Stimulated activated CD4-positive, alpha-beta T cell treated with anti-CD3 and anti-CD28 coated beads, Interleukin-4, amount 100 ng/mL, for 48 hours (primary cell): ENCODE measurements around the gene GPR143.
"Not testable (repeated sequence)": the region's sequence is repeated elsewhere in the genome, so short reads cannot be mapped to it uniquely, and the experiment has no call there.

ENCODE experiments used
- DNase-seq, 2 donors: peaks; one replicate each; pipeline ENCODE4 v3.0.0-alpha.2; 2020; ENCODE audit warnings: low read depth in 2 of 2

Gene GPR143

GRCh38 chrX:9765737-9766097, at the start of gene GPR143:
Gene GPR143 (minus strand): TSS chrX:9765847. CDS start chrX:9765817, 30 bp downstream.
- DNase-seq: no peak

- not testable (repeated sequence) for DNase-seq
Measured at GRCh38 chrX:9811086-9811485, 45.4 kb upstream of the GPR143 start.

GRCh38 chrX:9809876-9810275, 44.2 kb upstream of the GPR143 start:
- not testable (repeated sequence) for DNase-seq

- no peak for DNase-seq
Measured at GRCh38 chrX:9807355-9808182, 41.9 kb upstream of the GPR143 start.

GRCh38 chrX:9805956-9806355, 40.3 kb upstream of the GPR143 start:
- DNase-seq: no peak

GRCh38 chrX:9804444-9804843, 38.8 kb upstream of the GPR143 start:
- no peak for DNase-seq

GRCh38 chrX:9802737-9803136, 37.1 kb upstream of the GPR143 start:
- no peak for DNase-seq

GRCh38 chrX:9797384-9798360, 32.0 kb upstream of the GPR143 start:
- no peak for DNase-seq

GRCh38 chrX:9794495-9794894, 28.8 kb upstream of the GPR143 start:
- DNase-seq: no peak

GRCh38 chrX:9790866-9791265, 25.2 kb upstream of the GPR143 start:
- no peak for DNase-seq

- no peak for DNase-seq
Measured at GRCh38 chrX:9789555-9789954, 23.9 kb upstream of the GPR143 start.

GRCh38 chrX:9788911-9789310, 23.3 kb upstream of the GPR143 start:
- DNase-seq: no peak

- DNase-seq: no peak
Measured at GRCh38 chrX:9786798-9787635, 21.4 kb upstream of the GPR143 start.

- DNase-seq: no peak
Measured at GRCh38 chrX:9785944-9786797, 20.5 kb upstream of the GPR143 start, which contains the start of gene SHROOM2. Gene SHROOM2 (plus strand): TSS chrX:9786429. CDS start chrX:9786546, 117 bp downstream.

- no peak for DNase-seq
Measured at GRCh38 chrX:9785254-9785943, 19.8 kb upstream of the GPR143 start.

- no peak for DNase-seq
Measured at GRCh38 chrX:9784332-9784731, 18.7 kb upstream of the GPR143 start.

- DNase-seq: no peak
Measured at GRCh38 chrX:9781941-9782340, 16.3 kb upstream of the GPR143 start.

- no peak for DNase-seq
Measured at GRCh38 chrX:9775930-9776329, 10.3 kb upstream of the GPR143 start.

GRCh38 chrX:9772943-9773342, 7.3 kb upstream of the GPR143 start:
- no peak for DNase-seq

- no peak for DNase-seq
Measured at GRCh38 chrX:9770319-9770718, 4.7 kb upstream of the GPR143 start.
